ENCODE measurements around the gene SIAH1. TPM values are rescaled to one million over a fixed set of nuclear protein-coding genes. Genes with fewer than 3 reads are reported as not detected.
"Not testable (repeated sequence)": the region's sequence is repeated elsewhere in the genome, so short reads cannot be mapped to it uniquely, and the experiment has no call there.

Gene SIAH1
- total and polyA plus RNA-seq, 2 donors (not counting 1 experiment from before 2014, with no cell fraction given): 10.6 to 47.6 TPM

GRCh38 chr16:48378276-48378675 lies 6.9 kb downstream of the SIAH1 start:
- no peak for TF ChIP-seq EZH2 (IDR thresholded peaks at IDR 0.05; ENCODE audit: borderline replicate concordance, insufficient read depth, low read depth, low read length, poor library complexity, severe bottlenecking)
- TF ChIP-seq, protein P1, sequence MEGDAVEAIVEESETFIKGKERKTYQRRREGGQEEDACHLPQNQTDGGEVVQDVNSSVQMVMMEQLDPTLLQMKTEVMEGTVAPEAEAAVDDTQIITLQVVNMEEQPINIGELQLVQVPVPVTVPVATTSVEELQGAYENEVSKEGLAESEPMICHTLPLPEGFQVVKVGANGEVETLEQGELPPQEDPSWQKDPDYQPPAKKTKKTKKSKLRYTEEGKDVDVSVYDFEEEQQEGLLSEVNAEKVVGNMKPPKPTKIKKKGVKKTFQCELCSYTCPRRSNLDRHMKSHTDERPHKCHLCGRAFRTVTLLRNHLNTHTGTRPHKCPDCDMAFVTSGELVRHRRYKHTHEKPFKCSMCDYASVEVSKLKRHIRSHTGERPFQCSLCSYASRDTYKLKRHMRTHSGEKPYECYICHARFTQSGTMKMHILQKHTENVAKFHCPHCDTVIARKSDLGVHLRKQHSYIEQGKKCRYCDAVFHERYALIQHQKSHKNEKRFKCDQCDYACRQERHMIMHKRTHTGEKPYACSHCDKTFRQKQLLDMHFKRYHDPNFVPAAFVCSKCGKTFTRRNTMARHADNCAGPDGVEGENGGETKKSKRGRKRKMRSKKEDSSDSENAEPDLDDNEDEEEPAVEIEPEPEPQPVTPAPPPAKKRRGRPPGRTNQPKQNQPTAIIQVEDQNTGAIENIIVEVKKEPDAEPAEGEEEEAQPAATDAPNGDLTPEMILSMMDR (IDR thresholded peaks at IDR 0.05): no peak
- DNase-seq (no peak), ATAC-seq (ENCODE audit: low read depth) (no peak)
- Mint-ChIP-seq H3K9me3 (ENCODE audit: insufficient read depth) (no peaks in the 10 kb centered on the region), H3K4me1 (peaks cover 49% of the 10 kb centered on the region), H3K27me3 (no peaks in the 10 kb centered on the region), H3K27ac (no peak overlapping the region), H3K4me3 (no peak overlapping the region)
- Histone ChIP-seq H4K20me1 (ENCODE audit: control insufficient read depth, insufficient read depth, low read length, poor library complexity, severe bottlenecking) (peaks cover 76% of the 10 kb centered on the region), H3K4me1 (ENCODE audit: control insufficient read depth in 2 of 2, insufficient read depth in 2 of 2, low read length in 2 of 2) (peaks cover 33 to 36% of the 10 kb centered on the region in 2 donors), H3K4me3 (ENCODE audit: control extremely low read depth in 1 of 5, extremely low read depth in 1 of 5, insufficient read depth in 1 of 5, low read depth in 2 of 5, low read length in 4 of 5) (no peak overlapping the region), H3K9me3 (ENCODE audit: control extremely low read depth in 1 of 3, control insufficient read depth in 2 of 3, insufficient read depth in 1 of 3, low read length in 2 of 3) (no peaks in the 10 kb centered on the region), H3K79me2 (ENCODE audit: control insufficient read depth, insufficient read depth, low read length) (peaks cover 100% of the 10 kb centered on the region), H3K4me2 (replicated peaks; ENCODE audit: low read depth, low read length, poor library complexity, severe bottlenecking) (peak overlapping the region; percentile 6), H3K36me3 (replicated peaks in 1 of 2; ENCODE audit: control extremely low read depth in 1 of 2, control insufficient read depth in 1 of 2, extremely low read depth in 1 of 2, insufficient read depth in 2 of 2, low read length in 1 of 2) (no peaks in the 10 kb centered on the region), H3K27me3 (replicated peaks in 1 of 4; ENCODE audit: control extremely low read depth in 1 of 4, control insufficient read depth in 3 of 4, insufficient read depth in 4 of 4, low read length in 3 of 4) (no peaks in the 10 kb centered on the region), H3K9ac (ENCODE audit: low read length) (no peak overlapping the region), H2AFZ (ENCODE audit: insufficient read depth, low read depth, low read length, poor library complexity, severe bottlenecking) (no peak overlapping the region), H3K27ac (ENCODE audit: low read length in 2 of 2) (no peak overlapping the region)
- CTCF ChIA-PET: interaction anchor here (0.6 to 1.3 kb wide), 2 partner anchors 22 to 232 kb away, joined by 3 to 4 read pairs; no protein-coding TSS in a partner anchor
- intact Hi-C loops (cut with micrococcal nuclease): no loop called here
- POLR2A ChIA-PET: no interaction called here
- WGBS (ENCODE audit: insufficient coverage): no CpG with 5 or more reads among the region's 5 CpGs

DNA sequence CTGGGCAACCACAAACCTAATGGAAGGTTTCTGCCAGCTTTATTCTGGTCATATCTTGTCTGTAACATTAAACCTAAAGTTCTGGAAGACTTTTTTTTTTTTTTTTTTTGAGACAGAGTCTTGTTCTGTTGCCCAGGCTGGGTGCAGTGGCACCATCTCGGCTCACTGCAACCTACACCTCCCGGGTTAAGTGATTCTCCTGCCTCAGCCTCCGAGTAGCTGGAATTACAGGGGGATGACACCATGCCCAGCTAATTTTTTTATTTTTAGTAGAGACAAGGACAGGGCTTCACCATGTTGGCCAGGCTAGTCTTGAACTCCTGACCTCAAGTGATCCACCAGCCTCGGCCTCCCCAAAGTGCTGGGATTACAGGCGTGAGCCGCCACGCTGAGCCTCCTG lies 7.9 kb downstream of the SIAH1 start:
- H3K27me3 ChIP-seq (replicated peaks in 1 of 4; ENCODE audit: control extremely low read depth in 1 of 4, control insufficient read depth in 3 of 4, insufficient read depth in 4 of 4, low read length in 3 of 4); H3K4me3 ChIP-seq (ENCODE audit: control extremely low read depth in 1 of 5, extremely low read depth in 1 of 5, insufficient read depth in 1 of 5, low read depth in 2 of 5, low read length in 4 of 5); H3K4me2 ChIP-seq (replicated peaks; ENCODE audit: low read depth, low read length, poor library complexity, severe bottlenecking); H3K9ac ChIP-seq (ENCODE audit: low read length); H3K4me3 Mint-ChIP-seq; H3K36me3 ChIP-seq (replicated peaks in 1 of 2; ENCODE audit: control extremely low read depth in 1 of 2, control insufficient read depth in 1 of 2, extremely low read depth in 1 of 2, insufficient read depth in 2 of 2, low read length in 1 of 2); intact Hi-C loops (cut with micrococcal nuclease); H3K27ac Mint-ChIP-seq; ATAC-seq (ENCODE audit: low read depth); DNase-seq; POLR2A ChIA-PET; H3K9me3 ChIP-seq (ENCODE audit: control extremely low read depth in 1 of 3, control insufficient read depth in 2 of 3, insufficient read depth in 1 of 3, low read length in 2 of 3); H3K27me3 Mint-ChIP-seq; H2AFZ ChIP-seq (ENCODE audit: insufficient read depth, low read depth, low read length, poor library complexity, severe bottlenecking); H3K9me3 Mint-ChIP-seq (ENCODE audit: insufficient read depth); H3K27ac ChIP-seq (ENCODE audit: low read length in 2 of 2): not testable (repeated sequence)
- CTCF ChIA-PET: interaction anchor here (0.6 to 0.9 kb wide), 4 partner anchors 12 to 988 kb away, joined by 3 read pairs; no protein-coding TSS in a partner anchor
- H3K4me1 Mint-ChIP-seq: peaks cover 45% of the 10 kb centered on the region
- H3K79me2 ChIP-seq (ENCODE audit: control insufficient read depth, insufficient read depth, low read length): peaks cover 100% of the 10 kb centered on the region
- H4K20me1 ChIP-seq (ENCODE audit: control insufficient read depth, insufficient read depth, low read length, poor library complexity, severe bottlenecking): peaks cover 82% of the 10 kb centered on the region
- peaks cover 32 to 39% of the 10 kb centered on the region in 2 donors for H3K4me1 ChIP-seq (ENCODE audit: control insufficient read depth in 2 of 2, insufficient read depth in 2 of 2, low read length in 2 of 2)
- WGBS (ENCODE audit: insufficient coverage): 97% methylated on average over 7 of the region's 7 CpGs

Data from B cell (primary cell).